Stimulated activated CD4-positive, alpha-beta T cell treated with anti-CD3 and anti-CD28 coated beads, Interleukin-4, amount 100 ng/mL, for 24 hours (primary cell): Measurements from ENCODE around the gene EXD3.
"Not testable (repeated sequence)": the region's sequence is repeated elsewhere in the genome, so short reads cannot be mapped to it uniquely, and the experiment has no call there.

Experiments used
- DNase-seq: peaks from one replicate; pipeline ENCODE4 v3.0.0-alpha.2; 2020

Gene EXD3

DNA sequence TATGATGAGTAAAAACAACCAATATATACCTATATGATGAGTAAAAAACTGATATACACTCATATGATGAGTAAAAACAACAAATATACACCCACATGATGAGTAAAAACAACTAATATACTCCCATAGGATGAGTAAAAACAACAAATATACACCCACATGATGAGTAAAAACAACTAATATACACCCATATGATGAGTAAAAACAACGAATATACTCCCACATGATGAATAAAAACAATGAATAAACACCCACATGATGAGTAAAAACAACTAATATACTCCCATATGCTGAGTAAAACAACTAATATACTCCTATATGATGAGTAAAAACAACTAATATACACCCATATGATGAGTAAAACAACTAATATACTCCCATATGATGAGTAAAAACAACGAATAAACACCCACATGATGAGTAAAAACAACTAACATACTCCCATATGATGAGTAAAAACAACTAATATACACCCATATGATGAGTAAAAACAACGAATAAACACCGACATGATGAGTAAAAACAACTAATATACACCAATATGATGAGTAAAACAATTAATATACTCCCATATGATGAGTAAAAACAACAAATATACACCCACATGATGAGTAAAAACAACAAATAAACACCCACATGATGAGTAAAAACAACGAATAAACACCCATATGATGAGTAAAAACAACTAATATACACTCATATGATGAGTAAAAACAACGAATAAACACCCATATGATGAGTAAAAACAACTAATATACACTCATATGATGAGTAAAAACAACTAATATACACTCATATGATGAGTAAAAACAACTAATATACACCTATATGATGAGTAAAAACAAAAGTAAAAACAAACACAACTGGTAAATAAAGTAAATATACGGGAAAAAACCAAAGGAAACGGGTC is 95.1 kb downstream of the EXD3 start:
- not testable (repeated sequence) for DNase-seq

- no peak for DNase-seq
Measured at GRCh38 chr9:137326445-137327065, 96.4 kb downstream of the EXD3 start.

DNA sequence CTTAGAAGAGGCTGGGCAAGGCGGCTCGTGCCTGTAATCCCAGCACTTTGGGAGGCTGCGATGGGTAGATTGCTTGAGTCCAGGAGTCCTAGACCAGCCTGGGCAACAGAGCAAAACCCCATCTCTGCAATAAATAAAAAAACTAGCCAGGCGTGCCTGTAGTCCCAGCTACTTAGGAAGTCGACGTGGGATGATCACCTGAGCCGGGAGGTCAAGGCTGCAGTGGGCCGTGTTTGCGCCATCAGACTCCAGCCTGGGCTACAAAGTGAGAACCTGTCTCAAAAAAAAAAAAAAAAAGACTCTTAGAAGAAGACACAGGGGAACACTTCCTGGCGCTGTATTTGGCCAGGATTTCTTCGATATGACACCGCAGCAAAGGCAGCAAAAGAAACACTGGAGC is 97.2 kb downstream of the EXD3 start:
- DNase-seq, result no peak

GRCh38 chr9:137325124-137325523 is 97.8 kb downstream of the EXD3 start:
- DNase-seq, result no peak

DNA sequence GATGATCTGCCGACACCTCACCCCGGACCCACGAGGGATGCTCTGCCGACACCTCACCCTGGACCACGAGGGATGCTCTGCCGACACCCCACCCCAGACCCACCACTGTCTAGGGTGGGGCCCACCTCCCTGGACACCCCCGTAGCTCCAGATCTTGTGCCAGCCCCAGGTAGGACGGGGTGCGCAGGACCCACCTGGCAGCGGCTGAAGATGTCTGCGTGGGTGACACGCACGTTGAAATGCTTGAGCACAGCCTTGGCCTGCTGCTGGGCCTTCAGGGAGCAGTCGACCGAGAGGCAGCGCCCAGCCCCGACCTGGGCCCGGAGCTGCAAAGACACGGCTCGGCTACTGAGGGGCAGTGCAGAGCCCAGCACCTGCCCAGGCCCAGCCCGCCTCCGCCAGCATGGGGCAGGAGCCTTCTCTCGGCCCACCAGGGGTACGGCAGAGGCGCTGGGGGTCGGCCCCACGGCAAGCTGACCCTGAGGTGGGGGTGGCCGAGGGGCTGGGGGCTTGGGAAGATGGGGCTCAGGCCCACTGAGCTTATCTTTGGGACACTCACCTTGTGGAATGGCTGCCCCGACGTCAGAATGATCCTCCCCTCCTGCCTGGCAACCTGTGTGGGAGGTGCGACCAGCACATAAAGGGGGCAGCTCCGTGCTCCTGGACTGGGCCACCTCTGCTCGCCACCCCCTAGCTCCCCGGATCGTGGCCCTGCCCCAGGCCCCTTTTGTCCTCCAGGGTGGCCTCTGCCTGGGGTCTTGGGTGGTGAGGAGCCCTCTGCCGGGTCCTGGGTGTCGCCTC is 99.2 kb downstream of the EXD3 start:
- DNase-seq, result no peak

DNA sequence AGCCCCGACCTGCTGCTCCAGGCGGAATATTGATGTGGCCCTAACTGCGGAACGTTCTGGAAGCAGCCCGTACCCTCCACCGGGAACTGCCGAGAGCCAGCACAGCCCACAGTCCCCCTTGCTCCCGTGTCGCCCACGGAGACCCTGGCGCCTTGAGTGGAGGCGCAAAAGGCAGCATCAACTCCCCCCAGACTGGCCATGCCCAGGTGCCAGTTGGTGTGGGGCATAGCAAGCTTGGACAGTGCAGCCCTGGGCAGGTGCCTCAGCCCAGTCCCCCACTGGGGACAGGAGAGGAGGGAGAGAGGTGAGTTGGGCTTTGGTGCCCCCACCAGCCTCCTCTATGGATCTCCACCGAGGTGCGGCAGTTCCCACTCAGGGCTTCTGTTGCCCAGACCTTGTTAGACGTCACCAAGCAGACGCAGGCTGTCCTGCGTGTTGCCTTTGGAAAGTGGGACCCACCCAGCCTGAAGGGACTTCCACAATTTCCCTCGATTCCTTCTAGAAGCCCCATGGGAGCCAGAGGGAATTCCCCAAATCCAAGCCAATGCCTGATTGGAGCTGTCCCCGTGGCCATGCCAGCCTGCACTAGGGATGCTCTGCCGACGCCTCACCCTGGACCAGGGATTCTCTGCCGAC is 101.1 kb downstream of the EXD3 start:
- no peak for DNase-seq

DNA sequence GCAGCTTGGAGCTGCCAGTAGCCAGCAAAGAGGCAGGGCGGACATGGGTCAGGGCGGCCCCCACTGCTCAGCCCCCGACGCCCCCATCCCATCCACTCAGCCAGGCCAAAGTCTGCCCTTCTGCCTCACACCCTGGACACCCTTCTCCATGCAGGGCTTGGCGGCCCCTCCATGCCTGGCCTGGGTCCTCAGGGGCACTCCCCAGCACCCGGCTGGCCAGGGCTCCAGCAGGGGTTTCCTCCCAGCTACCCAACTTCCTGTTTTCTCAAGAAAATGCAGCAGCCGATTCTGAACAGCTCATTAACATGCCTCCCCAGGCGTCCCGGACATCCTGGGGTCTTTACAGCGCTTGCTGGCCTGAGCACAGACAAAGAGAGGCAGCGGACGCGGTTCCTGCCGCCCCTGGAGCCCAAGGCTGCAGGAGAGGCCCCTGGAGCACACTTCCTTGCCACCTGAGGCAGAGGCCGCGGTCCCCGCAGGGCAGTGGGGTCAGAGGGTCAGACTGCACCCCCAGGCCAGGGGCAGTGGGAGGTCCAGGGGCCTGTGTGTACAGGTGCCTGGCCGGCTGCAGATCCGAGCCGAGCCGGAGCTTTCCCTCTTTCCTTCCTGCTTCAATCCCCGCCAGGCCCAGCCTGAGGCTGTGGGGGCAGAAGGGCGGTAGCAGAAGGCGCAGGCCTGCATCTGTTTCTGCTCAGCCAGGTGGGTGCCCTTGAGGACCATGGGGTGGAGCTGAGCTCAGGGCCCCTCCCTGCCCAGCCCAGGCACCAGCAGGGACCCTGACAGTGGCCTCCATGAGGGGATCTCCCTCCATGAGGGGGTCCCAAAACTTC is 102.2 kb downstream of the EXD3 start:
- no peak for DNase-seq

GRCh38 chr9:137319739-137320551 is 103.0 kb downstream of the EXD3 start:
- no peak for DNase-seq

DNA sequence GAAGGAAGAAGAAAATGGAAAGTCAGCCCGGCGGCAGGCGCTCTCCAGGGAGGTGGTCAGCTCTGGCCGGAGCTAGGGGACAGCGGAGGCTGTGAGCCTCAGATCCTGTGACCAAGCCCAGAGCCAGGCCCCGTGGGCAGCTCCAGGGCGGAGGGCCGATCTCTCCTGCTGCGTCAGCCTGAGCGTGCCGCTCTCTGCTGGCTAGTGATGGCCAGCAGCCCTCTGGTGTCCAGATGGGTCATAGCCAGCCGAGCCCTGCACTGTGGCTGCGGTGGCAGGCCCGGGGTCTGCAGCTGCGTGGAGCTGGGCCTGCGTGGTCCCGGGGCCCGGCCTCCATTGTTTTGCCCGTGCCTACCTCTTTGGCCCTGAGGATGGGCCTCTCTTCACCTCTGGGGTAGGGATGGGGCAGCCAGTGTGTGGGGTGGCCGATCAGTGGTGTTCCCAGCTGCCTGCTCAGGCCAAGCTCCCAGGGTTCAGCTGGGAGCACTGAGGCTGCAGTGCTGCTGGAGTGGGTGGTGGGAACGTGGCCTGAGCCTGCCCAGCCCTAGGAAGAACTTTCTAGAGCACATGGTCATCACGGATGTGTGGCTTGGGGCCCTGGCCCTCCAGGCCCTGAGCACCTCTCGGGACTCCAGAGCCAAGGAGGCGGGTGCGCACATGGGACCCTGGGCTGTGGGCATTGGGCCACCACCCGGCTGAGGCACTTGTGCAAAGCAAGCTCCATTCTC is 103.8 kb downstream of the EXD3 start:
- no peak for DNase-seq

DNA sequence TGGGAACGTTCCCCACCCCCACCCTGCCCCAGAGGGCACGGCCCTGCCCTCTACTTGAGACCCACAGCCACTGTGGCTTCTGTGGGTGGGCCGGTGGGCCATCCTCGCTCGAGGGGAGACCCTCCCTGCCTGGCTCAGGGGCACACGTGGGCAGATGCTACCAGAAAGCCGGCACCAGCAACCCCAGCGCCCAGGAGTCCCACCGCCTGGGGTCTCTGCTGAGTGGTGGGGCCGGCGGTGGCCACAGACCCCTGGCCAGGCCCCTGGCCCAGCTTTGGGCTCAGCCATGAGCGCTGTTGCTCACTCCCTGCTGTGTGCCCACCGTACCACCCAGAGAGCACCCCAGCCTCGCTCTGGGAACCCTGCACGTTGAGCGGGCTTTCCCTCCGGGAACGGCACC is 104.4 kb downstream of the EXD3 start:
- DNase-seq, result no peak

DNA sequence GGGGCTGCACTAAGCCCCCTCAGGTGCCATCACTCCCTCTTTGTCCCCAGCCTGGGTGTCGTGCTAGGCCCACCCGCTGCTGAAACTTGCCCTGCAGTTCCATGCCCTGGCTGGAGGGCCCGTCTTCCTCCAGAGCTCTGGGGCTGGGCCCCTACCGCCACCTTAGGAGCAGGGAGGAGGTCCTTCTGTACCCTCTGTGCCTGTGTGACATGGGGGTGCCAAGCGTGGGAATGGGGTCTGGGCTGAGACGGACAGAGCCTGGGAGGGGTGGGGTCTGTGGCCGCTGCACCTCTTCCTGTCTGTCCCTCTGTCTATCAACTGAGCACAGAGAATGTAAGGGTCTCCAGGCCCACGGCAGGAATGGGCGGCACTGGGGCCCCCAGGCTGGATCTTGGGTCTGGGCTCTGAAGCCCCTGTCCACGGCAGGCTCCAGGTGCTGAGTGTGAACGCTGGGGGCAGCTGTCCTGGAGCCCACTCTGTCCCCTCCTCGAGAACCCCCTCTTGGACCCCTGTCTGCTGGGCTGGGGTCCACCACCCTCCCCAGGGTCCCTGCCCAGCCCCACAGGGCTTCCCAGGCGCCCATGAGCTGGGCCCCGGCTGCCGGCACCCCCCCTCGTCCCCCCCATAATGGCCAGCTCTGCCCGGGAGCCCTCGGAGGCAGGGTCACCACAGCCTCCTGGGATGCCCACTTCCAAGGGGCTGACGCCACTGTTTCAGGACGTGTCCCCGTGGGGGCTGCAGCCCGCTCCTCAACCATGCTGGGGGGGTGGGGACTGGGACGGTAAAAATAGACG is 105.0 kb downstream of the EXD3 start:
- DNase-seq, result no peak

DNA sequence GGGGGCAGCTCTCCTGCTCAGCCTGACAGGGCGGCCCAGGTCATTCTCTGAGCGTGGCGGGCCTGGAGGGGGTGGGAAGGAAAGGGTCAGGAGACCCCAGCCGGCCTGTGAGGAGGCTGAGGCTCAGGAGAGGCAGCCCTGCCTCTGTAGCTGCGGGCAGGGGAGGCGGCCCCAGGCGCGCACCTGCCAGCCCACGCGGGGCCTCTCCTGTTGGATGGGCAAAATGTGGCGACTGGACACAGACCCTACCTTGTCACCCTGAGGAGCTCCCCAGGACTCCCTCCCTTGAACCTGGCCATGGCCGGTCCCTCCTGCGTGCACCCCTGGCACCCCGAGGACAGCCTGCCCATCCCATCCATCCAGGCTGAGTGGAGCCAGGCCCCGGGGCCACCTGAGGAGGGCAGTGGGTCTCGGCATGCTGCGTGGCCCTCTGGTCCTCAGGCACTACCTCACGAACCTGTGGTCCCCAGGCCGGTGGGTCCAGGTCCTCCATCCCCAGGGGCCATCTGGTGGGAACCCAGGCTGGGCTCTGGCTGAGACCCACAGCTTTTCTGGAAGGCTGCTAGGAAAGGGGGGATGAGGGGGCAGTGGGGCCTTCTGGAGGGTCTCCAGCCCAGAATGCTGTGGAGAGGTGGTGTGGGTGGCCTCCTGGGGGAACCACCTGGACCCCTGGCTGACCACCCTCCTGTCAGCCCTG is 105.8 kb downstream of the EXD3 start:
- no peak for DNase-seq

GRCh38 chr9:137316012-137316981 is 106.7 kb downstream of the EXD3 start:
- DNase-seq, result no peak

- no peak for DNase-seq
Measured at GRCh38 chr9:137315581-137316011, 107.4 kb downstream of the EXD3 start.

- no peak for DNase-seq
Measured at GRCh38 chr9:137314561-137315560, 108.1 kb downstream of the EXD3 start.

- no peak for DNase-seq
Measured at GRCh38 chr9:137313956-137314560, 108.9 kb downstream of the EXD3 start.
